RCC 7860 (cell line): ENCODE measurements around the gene CCDC186.

ENCODE experiments used
- DNase-seq: peaks from one replicate; pipeline ENCODE4 v3.0.0-alpha.2; 2015; ENCODE audit warnings: low spot score
- FAIRE-seq: peaks from 2 replicates; lab custom pipeline; 2012; peaks lifted over from hg19 to GRCh38; lab: Jason Lieb, UNC

The CCDC186 gene

GRCh38 chr10:114117728-114118127, 56.3 kb downstream of the CCDC186 start:
- FAIRE-seq (no peak), DNase-seq (no peak)

- no peak for DNase-seq
- FAIRE-seq, result no peak
Observed at GRCh38 chr10:114115661-114116445, 58.1 kb downstream of the CCDC186 start.

GRCh38 chr10:114110174-114110972, 63.6 kb downstream of the CCDC186 start:
- DNase-seq, result no peak
- no peak for FAIRE-seq

- DNase-seq, result peak; percentile 49
- peak; percentile 64 for FAIRE-seq
Observed at GRCh38 chr10:114103284-114103683, 70.7 kb downstream of the CCDC186 start.

- no peak for FAIRE-seq
- DNase-seq, result no peak
Observed at GRCh38 chr10:114102256-114102655, 71.7 kb downstream of the CCDC186 start.

GRCh38 chr10:114100848-114101741, 72.9 kb downstream of the CCDC186 start:
- DNase-seq (peak; percentile 59), FAIRE-seq (peak; percentile 64)

- DNase-seq (no peak), FAIRE-seq (no peak)
Observed at GRCh38 chr10:114096864-114097263, 77.1 kb downstream of the CCDC186 start.

- DNase-seq (no peak), FAIRE-seq (no peak)
Observed at GRCh38 chr10:114095559-114096337, 78.3 kb downstream of the CCDC186 start.

GRCh38 chr10:114094795-114095194, 79.2 kb downstream of the CCDC186 start:
- FAIRE-seq (no peak), DNase-seq (no peak)

- FAIRE-seq (no peak), DNase-seq (no peak)
Observed at GRCh38 chr10:114087655-114088054, 86.3 kb downstream of the CCDC186 start.

- FAIRE-seq (no peak), DNase-seq (no peak)
Observed at GRCh38 chr10:114087255-114087654, 86.7 kb downstream of the CCDC186 start.

- DNase-seq, result no peak
- no peak for FAIRE-seq
Observed at GRCh38 chr10:114084215-114084614, 89.8 kb downstream of the CCDC186 start.

- DNase-seq, result no peak
- no peak for FAIRE-seq
Observed at GRCh38 chr10:114083040-114083439, 91.0 kb downstream of the CCDC186 start.

GRCh38 chr10:114081911-114082583, 92.0 kb downstream of the CCDC186 start:
- FAIRE-seq, result no peak
- DNase-seq, result no peak

GRCh38 chr10:114079421-114079820, 94.6 kb downstream of the CCDC186 start:
- FAIRE-seq (no peak), DNase-seq (no peak)

GRCh38 chr10:114078346-114078745, 95.7 kb downstream of the CCDC186 start:
- no peak for FAIRE-seq
- DNase-seq, result no peak

GRCh38 chr10:114077815-114078219, 96.2 kb downstream of the CCDC186 start:
- no peak for FAIRE-seq

GRCh38 chr10:114077347-114077746, 96.7 kb downstream of the CCDC186 start:
- DNase-seq (no peak), FAIRE-seq (no peak)

More at GRCh38 chr10:114077815-114078219, 96.2 kb downstream of the CCDC186 start:
- no peak for DNase-seq

- no peak for FAIRE-seq
- DNase-seq, result no peak
Observed at GRCh38 chr10:114075093-114075492, 98.9 kb downstream of the CCDC186 start.
